ENCODE results near the gene CEP78. TPM values are rescaled to one million over a fixed set of nuclear protein-coding genes. Genes with fewer than 3 reads are reported as not detected.

CEP78 gene
- total RNA-seq, 2 experiments from 2014 or later, result 10.5 to 12.1 TPM

DNA sequence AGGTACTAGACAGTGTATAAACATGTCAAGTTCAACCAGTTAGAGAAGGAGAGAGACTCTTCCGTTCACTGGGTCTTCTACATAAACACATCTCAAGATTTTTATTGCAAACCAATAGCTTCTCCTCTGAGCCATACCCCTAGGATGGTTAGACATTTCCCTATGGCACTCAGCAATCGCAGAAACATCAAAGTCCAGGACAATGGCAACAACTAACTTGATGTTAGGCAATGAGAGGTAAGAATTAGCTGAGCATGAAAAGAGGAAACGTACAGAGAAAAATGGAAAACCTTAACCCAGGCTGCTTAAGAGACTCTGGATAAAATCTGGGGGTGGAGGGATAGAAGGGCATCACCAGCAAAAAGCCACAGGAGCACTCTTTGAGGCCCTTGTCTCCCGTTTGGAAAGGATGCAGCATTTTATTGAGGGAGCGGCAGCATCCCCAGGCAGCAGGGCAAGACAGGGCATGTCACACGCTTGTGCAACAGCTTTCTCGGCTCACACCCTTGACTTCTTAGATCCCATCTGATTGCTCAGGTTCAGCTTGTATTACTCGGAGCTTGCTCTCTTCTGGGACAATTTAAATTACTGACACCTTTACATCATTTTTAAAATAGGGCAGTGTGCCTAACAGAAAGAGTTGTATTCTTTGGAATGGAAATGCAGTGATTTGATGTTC, 52.5 kb downstream of the CEP78 start:
- H3K9me3 Mint-ChIP-seq, result no peaks in the 10 kb centered on the region

DNA sequence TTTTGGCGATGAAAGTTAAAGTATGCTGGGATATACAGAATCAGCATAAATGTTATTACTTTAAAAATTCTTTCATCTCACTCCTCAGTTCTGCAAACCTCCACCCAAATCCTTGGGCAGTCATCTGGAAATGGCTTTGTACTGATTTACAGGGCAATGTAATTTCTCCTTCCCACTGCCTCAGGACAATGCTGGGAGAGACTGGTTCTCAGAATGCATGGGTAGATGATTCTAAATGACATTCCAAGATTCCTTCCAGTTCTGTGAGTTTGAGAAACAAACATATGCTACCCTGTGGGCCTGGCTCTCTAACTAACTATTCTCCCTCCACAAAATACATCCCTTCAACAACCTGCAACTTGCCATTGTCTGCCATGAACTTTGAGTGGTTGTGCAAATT, 53.6 kb downstream of the CEP78 start:
- Mint-ChIP-seq H3K4me1 (ENCODE audit: low read depth) (peaks cover 8% of the 10 kb centered on the region), H3K36me3 (ENCODE audit: low read depth) (no peaks in the 10 kb centered on the region), H3K9me3 (no peaks in the 10 kb centered on the region), H3K4me3 (no peak overlapping the region), H3K27ac (no peak overlapping the region), H3K27me3 (no peaks in the 10 kb centered on the region)
- Histone ChIP-seq H3K4me1 (ENCODE audit: insufficient read depth, low read length) (peaks cover 2% of the 10 kb centered on the region), H3K27me3 (ENCODE audit: control insufficient read depth in 1 of 2, insufficient read depth in 2 of 2, low read length in 2 of 2) (no peaks in the 10 kb centered on the region), H3K4me3 (ENCODE audit: low read length) (no peak overlapping the region), H3K36me3 (ENCODE audit: insufficient read depth, low read length) (no peaks in the 10 kb centered on the region), H3K9me3 (ENCODE audit: control insufficient read depth in 1 of 2, insufficient read depth in 1 of 2, low read length in 2 of 2) (no peaks in the 10 kb centered on the region), H3K27ac (ENCODE audit: low read depth in 1 of 2, low read length in 2 of 2) (no peak overlapping the region)
- ChIA-PET CTCF (no interaction called here), POLR2A (no interaction called here)
- ATAC-seq (ENCODE audit: poor library complexity) (no peak), DNase-seq (no peak)
- no peak for TF ChIP-seq CTCF (IDR thresholded peaks at IDR 0.05)
- intact Hi-C loops (cut with DNase I, micrococcal nuclease), result no loop called here

More for the DNA sequence above, 52.5 kb downstream of the CEP78 start:
- Mint-ChIP-seq H3K36me3 (ENCODE audit: low read depth) (no peaks in the 10 kb centered on the region), H3K27ac (no peak overlapping the region), H3K4me1 (ENCODE audit: low read depth) (peaks cover 8% of the 10 kb centered on the region), H3K27me3 (no peaks in the 10 kb centered on the region), H3K4me3 (no peak overlapping the region)
- H3K9me3 ChIP-seq (ENCODE audit: control insufficient read depth in 1 of 2, insufficient read depth in 1 of 2, low read length in 2 of 2), result no peaks in the 10 kb centered on the region
- intact Hi-C loops (cut with DNase I, micrococcal nuclease), result no loop called here
- CTCF ChIA-PET, result no interaction called here
- ATAC-seq (ENCODE audit: poor library complexity), result no peak
- DNase-seq, result no peak
- no peak overlapping the region for H3K4me3 ChIP-seq (ENCODE audit: low read length)
- no peak overlapping the region for H3K27ac ChIP-seq (ENCODE audit: low read depth in 1 of 2, low read length in 2 of 2)
- no peak for TF ChIP-seq CTCF (IDR thresholded peaks at IDR 0.05)
- no peaks in the 10 kb centered on the region for H3K36me3 ChIP-seq (ENCODE audit: insufficient read depth, low read length)
- peaks cover 2% of the 10 kb centered on the region for H3K4me1 ChIP-seq (ENCODE audit: insufficient read depth, low read length)
- POLR2A ChIA-PET, result no interaction called here
- H3K27me3 ChIP-seq (ENCODE audit: control insufficient read depth in 1 of 2, insufficient read depth in 2 of 2, low read length in 2 of 2), result no peaks in the 10 kb centered on the region

- intact Hi-C loops (cut with DNase I, micrococcal nuclease), result loop anchor here in 1 of 2 experiments (5.0 kb wide), 1 partner anchor 1114 kb away; the partner anchor contains the start of gene VPS13A
- Mint-ChIP-seq H3K27me3 (no peaks in the 10 kb centered on the region), H3K27ac (no peak overlapping the region), H3K4me3 (no peak overlapping the region), H3K9me3 (no peaks in the 10 kb centered on the region), H3K4me1 (ENCODE audit: low read depth) (peaks cover 12% of the 10 kb centered on the region), H3K36me3 (ENCODE audit: low read depth) (no peaks in the 10 kb centered on the region)
- Histone ChIP-seq H3K27ac (ENCODE audit: low read depth in 1 of 2, low read length in 2 of 2) (no peak overlapping the region), H3K9me3 (ENCODE audit: control insufficient read depth in 1 of 2, insufficient read depth in 1 of 2, low read length in 2 of 2) (no peaks in the 10 kb centered on the region), H3K36me3 (ENCODE audit: insufficient read depth, low read length) (no peaks in the 10 kb centered on the region), H3K4me1 (ENCODE audit: insufficient read depth, low read length) (peaks cover 8% of the 10 kb centered on the region), H3K4me3 (ENCODE audit: low read length) (no peak overlapping the region), H3K27me3 (ENCODE audit: control insufficient read depth in 1 of 2, insufficient read depth in 2 of 2, low read length in 2 of 2) (no peaks in the 10 kb centered on the region)
- ATAC-seq (ENCODE audit: poor library complexity), result no peak
- DNase-seq, result no peak
- no peak for TF ChIP-seq CTCF (IDR thresholded peaks at IDR 0.05)
- ChIA-PET POLR2A (no interaction called here), CTCF (no interaction called here)
Observed at GRCh38 chr9:78291240-78291925, 55.5 kb downstream of the CEP78 start.
